Stimulated activated CD4-positive, alpha-beta T cell treated with anti-CD3 and anti-CD28 coated beads, Interleukin-12 subunit alpha, Interleukin-12 subunit beta, amount 100 ng/mL, for 24 hours (primary cell): ENCODE data around the gene OXT.
"Not testable (repeated sequence)": the region's sequence is repeated elsewhere in the genome, so short reads cannot be mapped to it uniquely, and the experiment has no call there.

ENCODE experiments used
- DNase-seq, 2 experiments: peaks; one replicate each; pipeline ENCODE4 v3.0.0-alpha.2; 2020; ENCODE audit warnings: low read depth in 2 of 2

Gene OXT

DNA sequence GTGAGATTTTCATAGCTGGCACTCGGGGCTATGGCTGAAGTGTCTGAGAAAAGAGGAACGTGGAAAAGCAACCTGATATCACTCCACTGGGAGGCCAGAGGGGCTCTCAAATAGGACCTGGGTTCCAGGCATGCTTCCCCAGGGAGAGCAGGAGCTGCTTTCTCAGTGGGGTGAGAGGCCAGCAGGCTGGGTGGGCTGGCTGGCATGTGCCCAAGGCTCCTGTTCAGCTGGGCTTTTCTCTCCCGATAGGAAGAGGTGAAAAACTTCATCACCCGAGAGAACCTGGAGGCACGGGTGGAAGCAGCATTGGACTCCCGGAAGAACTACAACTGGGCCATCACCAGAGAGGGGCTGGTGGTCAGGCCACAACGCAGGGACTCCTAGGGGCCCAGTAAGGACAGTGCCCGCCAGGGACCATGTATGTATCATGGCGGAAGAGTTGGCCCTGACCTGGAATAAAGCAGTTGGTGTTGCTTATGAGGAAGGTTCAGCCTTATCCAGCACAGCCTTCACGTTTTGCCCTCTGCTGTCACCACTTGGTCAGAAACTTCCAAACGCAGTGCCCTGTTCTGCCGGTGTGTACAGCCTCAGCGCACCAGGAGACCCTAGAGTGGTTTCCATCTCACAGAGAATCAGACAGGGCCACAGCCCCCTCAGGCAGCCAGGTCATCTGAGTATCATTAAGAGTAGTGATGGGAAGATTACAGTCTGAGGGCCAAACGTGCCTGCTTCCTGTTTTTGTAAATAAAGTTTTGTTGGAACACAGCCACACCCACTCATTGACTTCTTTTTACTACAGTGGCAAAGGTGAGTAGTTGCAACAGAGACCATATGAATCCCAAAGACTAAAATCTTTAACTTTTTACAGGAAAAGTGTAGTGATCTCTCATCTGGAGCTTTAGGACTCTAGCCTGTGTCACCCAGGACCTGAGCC lies 23.7 kb upstream of the OXT start:
- no peak for DNase-seq

DNA sequence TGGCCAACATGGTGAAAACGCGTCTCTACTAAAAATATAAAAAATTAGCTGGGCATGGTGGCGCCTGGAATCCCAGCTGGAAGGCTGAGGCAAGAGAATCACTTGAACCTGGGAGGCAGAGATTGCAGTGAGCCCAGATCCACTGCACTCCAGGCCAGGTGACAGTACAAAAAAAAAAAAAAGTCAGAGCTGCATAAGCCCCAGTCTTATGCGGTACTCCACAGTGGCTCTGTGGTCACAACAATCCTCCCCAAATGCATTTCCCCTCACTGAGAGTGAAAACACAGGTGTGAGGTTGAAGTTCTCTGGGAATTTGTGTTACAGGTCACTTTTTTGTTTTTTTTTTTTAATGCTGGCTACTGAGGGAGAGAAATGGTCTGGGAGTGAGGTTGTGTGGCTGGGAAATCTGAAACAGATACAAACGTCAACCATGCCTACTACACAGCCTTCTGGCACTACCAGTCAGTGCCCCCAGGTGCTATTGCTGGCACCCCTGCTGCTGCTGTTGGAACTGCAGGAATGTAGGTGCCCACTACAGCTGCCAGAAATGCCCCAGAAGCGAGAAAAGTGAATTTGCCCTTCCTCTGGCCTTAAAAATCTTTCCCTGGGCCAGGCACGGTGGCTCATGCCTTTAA lies 19.9 kb upstream of the OXT start:
- DNase-seq, result no peak

DNA sequence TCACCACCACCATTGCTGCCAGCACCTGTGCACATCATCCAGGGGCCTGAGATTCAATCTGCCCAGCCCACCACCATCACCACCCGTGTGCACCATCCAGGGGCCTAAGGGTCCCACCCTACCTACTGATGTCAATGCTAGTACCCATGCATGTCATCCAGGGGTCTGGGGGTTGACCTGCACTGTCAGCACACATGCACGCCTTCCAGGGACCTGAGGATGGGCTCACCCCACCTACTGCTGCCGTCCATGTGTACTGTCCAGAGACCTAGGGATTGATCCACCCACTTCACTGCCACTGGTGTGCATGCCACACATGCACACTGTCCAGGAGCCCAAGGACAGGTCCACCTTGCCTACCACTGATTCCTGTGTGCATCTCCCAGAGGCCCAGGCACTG lies 11.9 kb upstream of the OXT start:
- no peak for DNase-seq

DNA sequence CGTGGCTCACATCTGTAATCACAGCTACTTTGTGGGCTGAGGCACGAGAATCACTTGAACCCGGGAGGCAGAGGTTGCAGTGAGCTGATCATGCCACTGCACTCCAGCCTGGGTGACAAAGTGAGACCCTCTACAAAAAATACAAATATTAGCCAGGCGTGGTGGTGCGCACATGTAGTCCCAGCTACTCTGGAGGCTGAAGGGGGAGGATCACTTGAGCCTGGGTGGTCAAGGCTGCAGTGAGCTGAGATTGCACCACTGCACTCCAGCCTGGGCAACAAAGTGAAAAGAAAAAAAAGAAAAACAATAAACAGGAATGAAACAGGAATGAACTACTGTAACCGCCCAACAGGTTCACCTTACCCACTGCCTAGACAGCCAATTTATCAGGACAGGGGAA lies 7.3 kb upstream of the OXT start:
- not testable (repeated sequence) for DNase-seq

DNA sequence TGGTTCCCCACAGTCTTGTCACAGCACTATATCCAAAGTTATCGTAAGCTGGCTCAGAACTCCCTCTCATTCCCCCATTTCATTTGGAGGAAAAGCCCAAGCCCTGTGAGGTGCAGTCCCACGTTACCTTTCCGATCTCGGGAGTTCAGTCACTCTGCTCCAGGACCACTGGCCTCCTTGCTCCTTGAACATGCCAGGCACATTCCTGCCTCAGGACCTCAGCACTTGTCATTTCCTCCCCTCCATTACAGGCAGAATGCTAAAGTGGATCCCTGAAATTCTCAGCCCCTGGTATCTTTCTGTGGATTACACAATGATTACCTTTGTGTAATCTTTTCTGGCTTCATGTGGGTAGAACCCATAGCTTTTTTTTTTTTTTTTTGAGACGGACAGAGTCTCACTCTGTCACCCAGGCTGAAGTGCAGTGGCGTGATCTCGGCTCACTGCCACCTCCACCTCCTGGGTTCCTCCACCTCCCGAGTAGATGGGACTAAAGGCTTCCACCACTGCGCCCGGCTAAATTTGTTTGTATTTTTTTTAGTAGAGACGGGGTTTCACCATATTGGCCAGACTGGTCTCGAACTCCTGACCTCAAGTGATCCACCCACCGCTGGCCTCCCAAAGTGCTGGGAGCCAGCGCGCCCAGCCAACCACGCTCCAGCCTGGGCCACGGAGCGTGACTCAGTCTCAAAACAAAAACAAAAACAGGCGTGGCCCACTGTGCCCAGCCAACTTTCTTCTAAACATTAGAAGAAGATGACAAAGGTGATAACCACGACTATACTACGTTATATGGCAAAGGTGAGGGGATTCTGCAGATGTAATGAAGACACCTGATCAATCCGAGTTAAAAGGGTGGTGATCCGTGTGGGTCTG lies 4.0 kb upstream of the OXT start:
- DNase-seq, result no peak

DNA sequence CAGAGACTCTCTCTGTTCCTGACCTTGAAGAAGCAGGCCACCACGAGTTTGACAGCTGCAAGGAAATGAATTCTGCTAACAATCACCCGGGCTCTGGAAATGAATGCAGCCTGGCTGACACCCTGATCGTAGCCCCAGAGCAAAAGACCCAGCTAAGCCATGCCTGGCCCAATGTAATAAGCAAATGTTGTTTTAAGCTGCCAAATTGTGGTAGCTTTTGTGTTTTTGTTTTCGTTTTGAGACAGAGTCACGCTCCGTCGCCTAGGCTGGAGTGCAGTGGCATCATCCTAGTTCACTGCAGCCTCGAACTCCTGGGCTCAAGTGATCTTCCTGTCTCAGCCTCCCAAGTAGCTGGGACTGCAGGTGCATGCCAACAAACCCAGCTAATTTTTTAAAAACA lies 3.3 kb upstream of the OXT start:
- DNase-seq, result no peak

DNA sequence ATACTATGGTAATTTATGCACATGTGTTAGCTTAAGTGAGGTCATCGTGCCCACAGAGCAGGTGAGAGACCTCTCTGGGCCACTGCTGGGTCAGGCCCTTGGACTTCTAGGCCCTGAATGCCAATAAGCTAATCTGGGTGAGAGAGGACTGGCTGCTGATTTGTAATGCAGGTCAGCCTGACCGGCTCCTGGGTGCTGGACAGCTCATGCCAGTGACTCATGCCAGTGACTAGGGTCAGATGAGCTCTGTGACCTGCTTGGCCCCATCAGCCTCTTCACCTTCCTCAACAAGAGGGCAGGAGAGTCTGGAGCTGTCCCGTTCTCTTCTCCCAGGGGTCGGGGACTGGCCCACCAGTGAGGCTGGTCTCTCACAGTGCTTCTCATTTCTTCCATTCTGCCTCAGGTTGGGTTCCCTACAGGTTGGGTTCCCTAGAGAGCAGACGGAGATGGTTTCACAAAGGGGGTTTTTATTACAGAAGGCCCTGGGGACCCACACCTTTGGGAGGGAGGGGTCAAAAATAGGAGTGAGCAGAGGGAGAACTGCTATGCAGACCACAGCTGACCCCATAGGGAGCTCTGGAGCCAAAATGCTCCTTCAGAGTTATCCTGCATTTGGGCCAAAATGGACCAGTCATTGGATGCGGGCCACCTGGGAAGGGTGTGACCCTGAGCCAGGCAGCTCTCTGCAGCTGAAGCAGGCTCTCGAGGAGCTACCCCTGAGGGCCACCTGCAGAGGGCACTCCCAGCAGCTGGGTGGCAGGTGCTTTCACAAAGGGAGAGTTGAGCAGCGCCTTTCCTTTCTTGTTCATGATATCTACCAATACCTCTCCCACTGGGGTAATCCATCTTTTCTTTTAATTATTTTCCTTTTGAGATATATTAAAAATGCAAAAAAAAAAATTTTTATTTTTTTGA lies 2.2 kb upstream of the OXT start:
- no peak for DNase-seq

DNA sequence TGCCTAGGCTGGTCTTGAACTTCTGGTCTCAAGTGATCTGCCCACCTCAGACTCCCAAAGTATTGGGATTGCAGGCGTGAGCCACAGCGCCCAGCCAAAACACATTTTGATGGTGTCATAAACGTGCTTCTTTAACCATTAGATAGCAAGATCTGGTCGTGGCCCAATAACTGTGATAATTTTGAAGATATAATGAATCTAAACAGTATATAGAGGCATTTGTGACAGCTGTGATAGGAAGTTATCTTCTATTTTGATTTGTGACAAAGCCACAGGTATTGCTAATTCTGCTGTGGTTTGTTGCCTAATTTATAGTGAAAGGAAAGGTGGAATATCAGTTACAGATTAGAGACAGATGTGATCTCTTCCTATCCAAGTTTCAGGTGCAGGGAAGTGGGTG lies 695 bp upstream of the OXT start:
- DNase-seq, result no peak

DNA sequence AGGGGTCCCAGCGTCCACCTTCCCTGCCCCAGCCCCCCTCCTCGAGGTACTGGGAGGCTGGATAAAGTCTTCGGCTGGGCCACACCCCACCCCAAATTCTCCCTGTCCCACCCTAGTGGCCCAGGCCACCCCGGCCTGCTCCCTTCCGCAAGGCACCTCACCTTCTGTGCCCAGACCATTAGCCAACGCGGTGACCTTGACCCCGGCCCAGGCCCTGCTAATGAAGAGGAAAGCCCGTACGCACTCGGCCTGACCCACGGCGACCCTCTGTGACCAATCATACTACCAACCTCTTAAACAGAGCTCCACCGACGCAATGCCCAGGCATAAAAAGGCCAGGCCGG lies 182 bp upstream of the OXT start:
- no peak for DNase-seq

DNA sequence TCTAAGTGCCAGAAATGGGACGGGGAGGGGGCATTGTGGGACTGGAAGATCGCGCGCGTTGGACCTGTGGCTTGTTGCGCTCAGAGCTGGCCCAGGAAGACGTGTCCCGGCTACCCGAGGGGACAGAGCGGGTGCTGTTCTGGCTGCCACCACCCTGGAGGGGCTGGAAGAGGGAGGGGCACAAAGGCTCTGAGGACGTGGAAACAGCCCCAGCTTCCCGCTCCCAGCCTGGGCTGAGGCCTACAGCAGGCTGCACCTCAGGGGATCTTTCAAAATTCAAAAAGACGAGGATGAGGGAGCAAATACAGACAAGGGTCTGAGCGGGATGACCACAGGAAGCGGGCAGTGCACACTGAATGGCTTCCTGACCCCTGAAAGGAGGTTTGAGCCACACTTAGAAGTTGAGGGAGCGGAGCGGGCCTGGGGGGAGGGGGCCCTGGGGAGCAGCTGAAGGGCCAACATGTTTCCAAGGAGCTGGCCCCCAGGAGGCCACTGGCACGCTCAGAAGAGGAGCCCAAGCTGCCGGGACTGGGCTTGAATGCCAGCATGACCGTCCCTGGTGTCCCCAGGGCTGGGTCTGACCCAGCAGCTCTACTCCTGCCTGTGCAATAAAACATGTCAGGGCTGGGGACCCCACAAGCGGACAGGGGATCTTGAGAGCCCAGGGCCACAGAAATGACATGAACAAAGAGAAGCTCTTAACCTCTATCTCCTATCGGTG lies 1.3 kb downstream of the OXT start:
- DNase-seq, result no peak

DNA sequence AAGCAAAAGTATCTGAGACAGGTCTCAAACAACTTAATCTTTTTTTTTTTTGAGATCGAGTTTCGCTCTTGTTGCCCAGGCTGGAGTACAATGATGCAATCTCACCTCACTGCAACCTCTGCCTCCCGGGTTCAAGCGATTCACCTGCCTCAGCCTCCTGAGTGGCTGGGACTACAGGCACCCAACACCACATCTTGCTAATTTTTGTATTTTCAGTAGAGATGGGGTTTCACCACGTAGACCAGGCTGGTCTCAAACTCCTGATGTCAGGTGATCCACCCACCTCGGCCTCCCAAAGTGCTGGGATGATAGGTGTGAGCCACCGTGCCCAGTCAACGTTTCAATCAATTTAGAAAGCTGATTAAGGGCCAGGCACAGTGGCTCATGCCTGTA lies 1.8 kb downstream of the OXT start:
- DNase-seq, result not testable (repeated sequence)

DNA sequence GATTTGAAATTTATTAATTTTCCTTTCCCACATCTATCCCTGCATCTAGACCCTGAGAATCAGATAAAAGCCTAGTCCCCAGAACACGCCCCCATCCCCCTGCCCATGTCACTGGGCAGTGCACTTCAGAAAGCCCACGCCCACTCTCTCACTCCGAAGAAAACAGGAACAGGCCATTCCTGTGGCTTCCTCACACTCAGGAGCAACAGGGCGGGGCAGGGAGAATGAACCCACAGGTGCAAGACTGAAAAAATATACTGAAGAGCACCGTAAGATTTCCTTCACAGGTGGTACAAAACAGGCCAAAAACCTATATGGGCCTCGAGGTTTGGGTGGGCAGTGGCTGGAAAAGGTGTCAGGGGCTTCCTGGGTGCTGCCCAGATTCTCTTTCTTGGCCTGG lies 3.4 kb downstream of the OXT start:
- DNase-seq, result no peak

DNA sequence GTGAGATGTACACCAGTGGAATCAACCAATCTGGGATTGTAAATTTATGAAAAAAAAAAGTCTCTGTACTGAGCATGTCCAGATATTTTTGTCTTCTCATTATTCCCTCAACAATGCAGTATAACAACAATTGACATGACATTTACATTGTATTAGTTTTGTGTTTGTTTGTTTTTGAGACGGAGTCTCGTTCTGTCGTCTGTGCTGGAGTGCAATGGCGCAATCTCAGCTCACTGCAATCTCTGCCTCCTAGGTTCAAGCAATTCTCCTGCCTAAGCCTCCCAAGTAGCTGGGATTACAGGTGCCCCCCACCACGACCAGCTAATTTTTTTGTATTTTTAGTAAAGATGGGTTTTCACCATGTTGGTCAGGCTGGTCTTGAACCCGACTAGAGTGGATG lies 3.9 kb downstream of the OXT start:
- DNase-seq, result not testable (repeated sequence)

DNA sequence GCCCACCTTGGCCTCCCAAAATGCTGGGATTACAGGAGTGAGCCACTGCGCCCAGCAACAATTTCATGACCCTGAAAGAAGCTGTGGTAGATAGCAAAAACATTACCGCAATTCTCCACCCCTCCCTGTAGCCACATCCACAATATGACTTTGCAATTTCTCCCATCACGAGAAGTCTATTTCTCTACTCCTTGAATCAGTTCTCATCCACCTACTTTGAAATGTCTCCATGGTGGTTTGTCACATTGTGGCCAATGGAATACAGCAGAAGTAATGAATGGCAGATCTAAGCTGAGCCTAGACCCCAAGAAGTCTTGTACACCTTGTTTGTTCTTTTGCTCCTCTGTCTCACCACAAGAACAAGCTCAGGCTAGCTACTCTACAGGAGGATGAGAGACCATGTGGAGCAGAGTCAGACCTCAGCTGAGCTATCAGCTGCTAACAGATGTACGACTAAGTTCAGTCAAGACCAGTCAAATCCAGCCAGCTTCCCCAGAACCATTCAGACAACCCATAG lies 6.3 kb downstream of the OXT start:
- DNase-seq, result no peak

DNA sequence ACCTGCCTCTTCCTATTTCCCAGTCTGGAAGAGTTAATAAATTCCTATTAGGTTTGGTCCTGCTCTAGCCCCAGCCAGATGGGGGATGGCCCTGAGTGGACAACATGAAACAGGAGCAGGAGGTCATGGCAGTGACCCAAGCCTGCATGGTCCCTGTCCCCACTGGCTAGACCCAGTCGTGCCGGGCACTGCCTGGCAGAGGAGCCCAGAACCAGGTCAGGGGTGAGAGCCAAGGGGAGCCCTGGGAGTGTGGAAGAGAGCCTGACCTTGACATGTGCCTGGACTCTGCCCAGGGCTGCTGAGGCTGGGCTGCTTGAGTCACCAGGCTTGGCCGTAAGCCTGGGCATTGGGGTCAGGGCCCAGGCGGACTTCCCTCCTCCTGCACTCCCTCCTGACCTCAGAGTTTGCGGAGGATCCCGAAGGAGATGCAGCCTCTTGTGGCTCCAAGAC lies 9.5 kb downstream of the OXT start:
- no peak for DNase-seq

DNA sequence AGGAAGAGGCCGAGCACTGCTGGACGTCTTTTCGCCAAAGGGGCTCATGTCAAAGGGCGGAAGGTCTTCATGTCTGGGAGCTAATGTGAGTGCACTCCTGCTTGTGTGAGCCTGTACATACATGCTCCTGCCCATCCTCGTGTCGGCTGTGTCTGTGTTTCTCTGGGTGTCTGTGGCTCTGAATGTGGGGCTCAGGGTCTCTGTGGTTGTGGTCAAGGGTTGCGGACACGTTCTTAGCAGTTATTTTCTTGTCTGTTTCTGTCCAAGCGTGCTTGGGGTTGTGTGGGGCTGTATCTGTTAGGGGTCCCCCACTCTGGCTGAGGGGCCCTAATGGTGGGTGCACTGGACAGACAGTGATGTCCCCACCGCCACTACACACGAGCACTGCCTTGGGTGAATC lies 10.2 kb downstream of the OXT start:
- no peak for DNase-seq

DNA sequence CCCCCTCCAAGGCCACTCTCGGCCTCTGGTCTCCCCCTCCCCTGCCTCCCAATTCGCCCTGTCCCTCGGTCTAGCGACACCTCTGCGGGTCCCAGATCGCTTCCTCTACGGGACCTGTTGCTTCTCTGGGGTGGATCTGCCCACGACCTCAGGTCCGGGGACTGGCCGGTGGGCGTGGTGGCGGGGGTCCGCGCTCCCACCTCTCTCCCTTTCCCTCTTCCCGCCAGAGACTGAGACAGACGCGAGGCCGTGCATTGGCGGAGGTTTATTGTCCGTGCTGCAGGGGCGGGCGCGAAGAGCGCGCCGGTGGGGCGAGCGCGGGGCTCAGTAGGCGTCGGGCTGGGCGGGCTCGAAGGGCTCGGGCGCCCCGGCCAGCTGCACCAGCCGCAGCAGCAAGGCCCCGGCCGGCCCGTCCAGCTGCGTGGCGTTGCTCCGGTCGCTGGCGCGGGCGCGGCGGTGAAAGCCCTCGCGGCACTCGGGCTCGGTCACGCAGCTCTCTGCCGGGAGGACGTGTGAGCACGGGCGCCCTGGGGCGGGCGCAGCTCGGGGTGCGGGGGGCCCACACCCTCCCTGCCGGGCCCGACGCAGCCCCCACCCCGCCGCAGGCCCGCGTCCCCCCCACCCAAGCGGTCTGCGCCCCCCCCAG lies 11.0 kb downstream of the OXT start:
- no peak for DNase-seq

DNA sequence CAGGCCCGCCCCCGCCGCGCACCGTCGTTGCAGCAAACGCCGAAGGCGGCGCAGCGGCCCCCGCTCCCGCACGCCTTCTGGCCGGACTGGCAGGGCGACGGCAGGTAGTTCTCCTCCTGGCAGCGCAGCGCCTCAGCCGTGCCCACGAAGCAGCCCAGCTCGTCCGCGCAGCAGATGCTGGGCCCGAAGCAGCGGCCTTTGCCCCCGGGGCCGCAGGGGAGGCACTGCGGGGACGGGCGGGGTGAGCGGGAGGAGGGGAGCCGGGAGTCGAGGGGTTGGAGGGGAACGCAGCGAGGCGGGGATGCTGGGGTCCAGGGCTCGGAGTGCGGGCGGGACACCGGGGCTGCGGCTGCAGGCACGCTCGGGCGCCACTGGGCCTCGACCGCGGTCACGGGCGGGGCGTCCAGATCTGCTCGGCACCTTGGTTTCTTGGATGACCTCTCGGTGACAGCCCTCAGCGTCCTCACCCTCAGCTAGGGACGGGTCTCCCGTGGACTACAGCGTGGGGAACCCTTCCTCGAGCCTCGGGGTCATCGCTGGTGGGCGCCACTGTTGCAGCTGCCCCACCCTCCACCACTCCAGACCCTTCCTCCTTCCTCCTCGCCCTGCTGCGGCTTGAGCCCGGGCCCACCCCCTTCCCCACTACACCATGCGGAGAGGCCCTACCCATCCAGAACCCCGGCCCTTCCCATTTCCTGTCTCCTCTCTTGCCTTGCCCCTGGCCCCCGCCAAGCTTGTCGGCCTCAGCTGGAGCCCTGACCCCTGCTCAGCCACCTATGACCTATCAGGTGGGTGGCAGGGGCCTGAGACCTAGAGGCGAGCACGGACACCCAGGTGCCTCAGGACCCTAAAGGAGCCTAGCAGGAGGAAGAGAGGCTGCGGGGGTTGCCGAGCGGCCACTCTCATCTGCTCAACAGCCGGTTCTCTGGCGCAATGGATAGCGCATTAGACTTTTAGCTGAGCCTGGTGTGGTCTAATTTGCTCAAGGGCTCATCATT lies 11.8 kb downstream of the OXT start:
- DNase-seq, result no peak
